Astrocyte of the cerebellum (primary cell): Measurements from ENCODE around the gene FSHR.

Source experiments
- DNase-seq: peaks from one replicate; pipeline ENCODE4 v3.0.0-alpha.2; 2011; ENCODE audit warnings: low read depth
- H3K4me3 ChIP-seq: 2 replicates; pipeline ENCODE4 v1.5.1; 2011; ENCODE audit warnings: mild to moderate bottlenecking, low read depth, low read length, moderate library complexity
- CTCF ChIP-seq: IDR thresholded peaks from 2 replicates; pipeline ENCODE4 v1.5.1; 2012; ENCODE audit warnings: low read length, low read depth, moderate library complexity, mild to moderate bottlenecking; ENCODE audit errors: missing control alignments
- in situ Hi-C: cut with HindIII; loops from 2 replicates; pipeline ENCODE4 v1.10.0; 2017; ENCODE audit warnings: low sequenced_read_pairs

The FSHR gene

GRCh38 chr2:48993576-48993975 is 160.7 kb downstream of the FSHR start:
- in situ Hi-C loops: no loop called here
- no peak for DNase-seq
- no peak for TF ChIP-seq CTCF
- H3K4me3 ChIP-seq: no peak overlapping the region

DNA sequence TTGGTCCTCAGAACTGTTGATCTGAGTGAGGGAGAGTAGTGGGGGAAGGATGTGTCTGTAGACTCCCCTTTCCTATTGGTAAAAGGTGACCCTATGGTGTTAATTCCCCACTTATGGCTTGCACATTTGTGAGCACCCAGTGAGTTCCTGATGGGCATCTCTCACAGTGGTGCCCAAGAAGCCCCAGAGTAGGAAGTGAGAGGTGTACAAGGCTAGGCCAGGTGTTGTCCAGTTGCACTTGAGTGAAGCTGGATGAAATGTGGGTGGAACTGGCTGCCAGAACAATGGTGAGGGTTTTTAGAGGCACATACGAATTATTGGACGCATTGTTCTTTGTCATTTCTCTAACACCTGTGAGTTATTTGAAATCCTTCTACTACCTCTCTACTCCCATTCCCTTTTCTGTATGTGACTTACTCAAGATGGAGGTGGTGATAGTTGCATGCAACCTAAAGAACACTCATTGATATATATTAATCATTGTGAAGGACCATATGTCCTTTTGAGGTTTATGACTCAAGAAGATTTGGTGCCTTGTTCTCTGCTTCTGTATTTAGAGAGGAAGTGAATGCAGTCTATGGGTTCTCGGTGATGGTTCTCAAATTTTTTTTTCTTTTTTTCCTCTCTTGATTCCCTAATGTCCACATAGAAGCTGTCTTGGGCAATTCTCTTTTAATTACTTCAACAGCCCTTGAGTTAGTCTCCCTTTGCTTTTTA is 162.7 kb downstream of the FSHR start:
- in situ Hi-C loops: no loop called here
- DNase-seq: no peak
- TF ChIP-seq CTCF: no peak
- no peak overlapping the region for H3K4me3 ChIP-seq

GRCh38 chr2:48984922-48985321 is 169.4 kb downstream of the FSHR start:
- in situ Hi-C loops: no loop called here

DNA sequence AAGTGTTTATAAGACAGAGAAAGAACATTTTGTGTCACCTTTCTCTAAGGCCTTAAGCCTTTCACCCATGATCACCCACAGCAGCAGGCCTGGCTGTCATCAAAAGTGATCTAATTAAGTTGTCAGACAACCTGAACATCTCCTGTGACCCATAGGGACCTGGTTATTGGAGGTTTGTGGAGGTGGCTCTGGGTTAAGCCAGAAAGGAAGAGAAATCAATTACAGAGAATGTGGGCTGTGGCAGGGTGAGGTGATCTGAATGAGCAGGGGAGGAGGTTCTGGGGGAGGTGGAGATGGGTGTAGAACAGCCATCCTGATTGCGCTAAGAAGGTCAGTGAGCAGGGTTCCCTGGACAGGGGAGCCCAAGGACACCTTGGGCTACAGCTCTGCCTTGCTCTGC is 170.8 kb downstream of the FSHR start:
- H3K4me3 ChIP-seq: no peak overlapping the region
- no peak for TF ChIP-seq CTCF
- in situ Hi-C loops: no loop called here
- no peak for DNase-seq

More at GRCh38 chr2:48984922-48985321, 169.4 kb downstream of the FSHR start:
- DNase-seq: no peak
- no peak for TF ChIP-seq CTCF
- H3K4me3 ChIP-seq: no peak overlapping the region

- in situ Hi-C loops: no loop called here
- H3K4me3 ChIP-seq: no peak overlapping the region
- DNase-seq: no peak
- TF ChIP-seq CTCF: no peak
These were observed 171.4 kb downstream of the FSHR start for GRCh38 chr2:48982887-48983435.

DNA sequence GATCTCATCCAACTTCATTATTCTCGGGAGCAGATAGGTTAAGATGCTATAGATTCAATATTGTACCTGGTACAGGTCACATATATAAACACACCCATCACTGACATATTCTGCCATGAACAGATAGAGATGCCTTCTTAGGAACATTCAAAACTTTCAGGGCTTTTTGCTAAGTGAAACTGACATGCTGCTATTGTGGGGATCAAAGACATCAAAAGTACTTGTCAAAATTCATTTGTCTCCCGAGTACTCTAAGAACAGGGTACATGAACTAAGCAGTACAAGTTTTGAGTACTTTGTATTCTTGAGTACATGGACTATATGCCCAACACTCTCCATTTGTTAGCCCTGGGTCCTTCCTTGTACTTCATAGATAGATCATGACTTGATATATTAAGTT is 173.5 kb downstream of the FSHR start:
- no peak for TF ChIP-seq CTCF
- no peak overlapping the region for H3K4me3 ChIP-seq
- in situ Hi-C loops: no loop called here
- no peak for DNase-seq
